Measurements from ENCODE around the gene FAM117A.
A peak's percentile ranks its signal among the peaks of the same experiment; 100 is the strongest.
"Not testable (repeated sequence)": the region's sequence is repeated elsewhere in the genome, so short reads cannot be mapped to it uniquely, and the experiment has no call there.

Gene FAM117A

GRCh38 chr17:49677933-49678847 lies 85.7 kb downstream of the FAM117A start, which contains the start of gene SPOP:
Gene SPOP, minus strand, starts transcription at chr17:49678097. Its CDS starts 55,287 bp downstream, at chr17:49622810.
- peak; percentile 98 to 99 (median 98) for DNase-seq (ENCODE audit: low read depth in 3 of 3)

DNA sequence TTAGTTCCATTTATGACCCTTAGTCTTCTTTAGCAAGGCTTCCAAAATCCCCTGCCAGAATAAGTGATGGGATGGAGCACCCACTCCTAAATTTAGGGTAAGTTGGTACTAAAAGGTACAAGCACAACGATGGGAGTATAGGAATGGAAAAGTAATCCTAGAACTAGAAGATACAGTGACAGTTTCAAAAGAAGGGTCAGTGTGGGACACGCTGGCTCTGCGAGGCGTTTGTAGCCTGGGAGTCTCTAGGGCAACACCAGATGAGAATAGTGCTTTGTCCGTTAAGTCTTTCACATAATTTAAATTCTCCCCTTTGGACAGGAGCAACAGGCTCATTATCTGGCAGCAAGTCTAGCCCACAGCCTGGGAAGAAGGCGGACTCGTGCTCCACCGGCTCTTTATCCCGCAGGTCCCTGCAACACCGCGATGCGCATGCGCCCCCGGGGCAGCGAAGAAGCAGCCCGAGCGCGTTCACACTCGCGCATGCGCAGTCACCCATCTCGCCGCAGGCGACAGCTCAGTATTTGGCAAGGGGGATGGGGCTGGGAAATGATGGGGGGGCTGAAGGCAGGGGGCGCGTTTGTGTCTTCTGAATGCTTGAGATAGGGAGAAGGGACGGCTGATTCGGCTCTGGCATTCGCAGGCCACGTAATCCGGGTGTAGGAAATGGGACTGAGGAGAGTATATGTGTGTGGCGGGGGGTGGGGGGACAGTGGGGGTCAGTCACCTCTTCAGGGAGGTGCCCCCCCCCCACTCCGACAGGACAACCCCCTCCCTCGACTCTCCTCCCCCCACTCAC lies 86.6 kb downstream of the FAM117A start:
- peak; percentile 91 to 97 (median 94) for DNase-seq (ENCODE audit: low read depth in 3 of 3)

DNA sequence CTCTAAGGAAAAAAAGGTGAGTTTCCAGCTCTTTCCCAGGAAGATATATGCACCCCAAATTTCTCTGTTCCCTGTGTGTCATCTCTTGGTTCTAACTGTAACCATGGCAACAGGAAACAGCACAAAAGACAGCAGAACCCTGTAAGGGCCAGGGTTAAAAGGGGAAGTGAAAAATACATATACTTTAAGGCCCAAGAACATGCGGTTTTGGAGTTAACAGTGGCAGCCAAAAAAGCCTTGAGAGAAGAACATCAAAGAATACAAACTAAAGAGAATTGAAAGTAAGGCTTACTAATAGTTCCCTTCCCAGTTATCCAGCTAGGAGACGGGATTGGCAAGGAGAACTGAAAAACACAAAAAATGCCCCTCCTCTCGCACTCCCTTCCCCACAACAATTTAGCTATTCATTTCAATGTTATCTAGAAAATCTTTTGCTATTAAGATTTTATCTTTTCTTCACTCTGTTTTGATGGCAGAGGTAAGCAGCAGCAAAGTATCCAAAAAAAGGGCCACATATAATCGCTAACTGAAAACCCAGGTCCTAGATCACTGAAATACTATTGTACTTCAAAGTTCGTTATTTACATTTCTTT lies 87.6 kb downstream of the FAM117A start:
- no peak for DNase-seq (ENCODE audit: low read depth in 3 of 3)

GRCh38 chr17:49674507-49674906 lies 89.4 kb downstream of the FAM117A start:
- no peak for DNase-seq (ENCODE audit: low read depth in 3 of 3)

DNA sequence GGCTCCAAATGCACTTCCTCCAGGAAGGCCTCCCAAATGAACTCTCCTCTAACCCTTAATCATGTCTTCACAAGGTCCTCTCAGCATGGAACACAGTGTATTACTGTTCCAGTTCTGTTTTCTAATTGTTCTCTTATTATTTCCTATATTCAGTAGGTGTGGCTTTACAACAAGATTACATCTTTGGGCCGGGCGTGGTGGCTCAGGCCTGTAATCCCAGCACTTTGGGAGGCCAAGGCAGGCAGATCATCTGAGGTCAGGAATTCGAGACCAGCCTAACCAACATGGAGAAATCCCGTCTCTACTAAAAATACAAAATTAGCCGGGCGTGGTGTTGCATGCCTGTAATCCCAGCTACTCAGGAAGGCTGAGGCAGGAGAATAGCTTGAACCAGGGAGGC lies 90.3 kb downstream of the FAM117A start:
- DNase-seq (ENCODE audit: low read depth in 3 of 3), result not testable (repeated sequence)

DNA sequence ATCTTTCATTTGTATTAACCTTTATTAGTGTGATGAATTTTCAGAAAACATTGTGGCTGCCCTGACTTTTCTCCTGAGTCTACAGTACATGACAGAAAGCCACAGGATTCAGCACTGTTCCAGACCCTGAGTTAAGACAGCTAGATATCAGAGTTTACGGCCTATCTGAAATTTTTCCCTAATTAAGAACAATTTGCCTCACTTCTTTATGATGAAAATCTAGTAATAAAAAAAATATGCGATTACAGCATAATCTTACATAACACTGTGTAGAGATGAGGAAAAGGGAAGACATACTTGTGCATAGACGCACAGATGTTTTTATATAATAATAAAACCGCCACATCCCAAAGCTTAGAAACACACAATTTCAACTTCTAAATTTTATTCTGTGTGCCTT lies 93.3 kb downstream of the FAM117A start:
- no peak for DNase-seq (ENCODE audit: low read depth in 3 of 3)

- no peak for DNase-seq (ENCODE audit: low read depth in 3 of 3)
Measured at GRCh38 chr17:49670002-49670401, 93.9 kb downstream of the FAM117A start.

DNA sequence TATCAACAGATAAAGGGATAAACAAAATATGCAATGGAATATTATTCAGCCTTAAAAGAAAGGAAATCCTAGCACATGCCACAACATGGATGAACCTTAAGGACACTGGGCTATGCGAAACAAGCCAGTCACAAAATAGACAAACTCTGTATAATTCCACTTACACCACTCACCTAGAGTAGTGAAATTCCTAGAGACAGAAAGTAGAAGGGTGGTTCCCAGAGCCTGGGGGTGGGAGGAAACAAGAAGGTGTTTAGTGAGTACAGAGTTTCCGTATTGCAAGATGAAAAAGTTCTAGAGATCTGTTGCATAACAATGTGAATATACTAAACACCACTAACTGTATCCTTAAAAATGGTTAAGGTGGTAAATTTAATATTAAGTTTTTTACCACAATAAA lies 96.1 kb downstream of the FAM117A start:
- no peak for DNase-seq (ENCODE audit: low read depth in 3 of 3)

- no peak for DNase-seq (ENCODE audit: low read depth in 3 of 3)
Measured at GRCh38 chr17:49664706-49665211, 99.2 kb downstream of the FAM117A start.
